HCT116 (cell line): ENCODE results near the gene EVI5L. TPM values are rescaled to one million over a fixed set of nuclear protein-coding genes. Genes with fewer than 3 reads are reported as not detected.

Experiments used
- ATAC-seq: fragments of 200-7000 bp; cut with Tn5 transposase; 2 replicates; pipeline ENCODE4 v1.9.1; 2020; ENCODE audit warnings: mild to moderate bottlenecking, moderate library complexity
- BruUV-seq: library from RNA; stranded (reverse); fragments of 400-500 nt; replicated peaks from 2 replicates; lab custom pipeline; 2021; lab: Mats Ljungman, UMichigan
- CTCF ChIA-PET: fragments of 300-600 bp; sonication (Branson Sonifier 250); formaldehyde crosslinking; loops from one replicate; lab custom pipeline; 2021; ENCODE audit warnings: antibody characterized with exemption; lab: Charles Lee
- POLR2A ChIA-PET: fragments of 300-600, 350-600 bp; sonication (Branson Sonifier 250); formaldehyde crosslinking; loops from one replicate; lab custom pipeline; 2021; ENCODE audit warnings: antibody characterized with exemption; lab: Charles Lee
- RAD21 ChIA-PET, 2 experiments: fragments of 300-600 bp; sonication (Branson Sonifier 250); formaldehyde crosslinking; loops; one replicate each; lab custom pipeline; 2023; ENCODE audit warnings: low total read pairs in 2 of 2; ENCODE audit not compliant: uncharacterized antibody in 2 of 2, unreplicated experiment in 2 of 2, low non-redundant PET in 1 of 2; lab: Charles Lee
- DNase-seq: peaks from one replicate; pipeline ENCODE4 v3.0.0-alpha.2; 2010; ENCODE audit warnings: low read depth, low spot score
- H2AFZ ChIP-seq: fragments of 200-600 bp; shearing (Covaris generic), sonication (generic); 2 replicates; pipeline ENCODE4 v1.6.1; 2017; ENCODE audit warnings: low read depth, mixed run types, mixed read lengths, antibody characterized with exemption, low read length; ENCODE audit not compliant: poor library complexity, severe bottlenecking
- H3K27ac ChIP-seq: 2 replicates; pipeline ENCODE4 v1.5.1; 2012; ENCODE audit warnings: low read depth, low read length
- H3K27me3 ChIP-seq: fragments of 200-600 bp; sonication (generic); 2 replicates; pipeline ENCODE4 v1.6.1; 2016; ENCODE audit warnings: mixed run types, low read length, mixed read lengths; ENCODE audit not compliant: insufficient read depth
- H3K36me3 ChIP-seq, 2 experiments: fragments of 200-500 bp in 1 of 2; fragments of 200-600 bp in 1 of 2; sonication (Bioruptor generic) in 1 of 2; sonication (generic) in 1 of 2; 2 replicates each; pipeline versions ENCODE4 v1.5.1 to v1.6.1; 2014 to 2016; ENCODE audit warnings: low read length in 2 of 2, inconsistent platforms in 1 of 2, mixed read lengths in 1 of 2, mixed run types in 1 of 2; ENCODE audit not compliant: insufficient read depth in 2 of 2, control insufficient read depth in 1 of 2
- H3K4me1 ChIP-seq, 2 experiments: fragments of 200-600 bp in 1 of 2; sonication (generic) in 1 of 2; 2 replicates each; pipeline versions ENCODE4 v1.5.1 to v1.6.1; 2012 to 2017; ENCODE audit warnings: low read length in 2 of 2, inconsistent platforms in 1 of 2, mild to moderate bottlenecking in 1 of 2, mixed read lengths in 1 of 2, mixed run types in 1 of 2, moderate library complexity in 1 of 2; ENCODE audit not compliant: insufficient read depth in 2 of 2, control insufficient read depth in 1 of 2
- H3K4me2 ChIP-seq: fragments of 200-600 bp; sonication (generic); 2 replicates; pipeline ENCODE4 v1.6.1; 2017; ENCODE audit warnings: mixed run types, low read length, mixed read lengths
- H3K4me3 ChIP-seq, 2 experiments: fragments of 200-600 bp in 1 of 2; sonication (generic) in 1 of 2; replicated peaks in 1 of 2; 2 replicates each; pipeline ENCODE4 v1.5.1; 2011 to 2016; ENCODE audit warnings: low read length in 2 of 2, control low read depth in 1 of 2, low read depth in 1 of 2, mild to moderate bottlenecking in 1 of 2, mixed read lengths in 1 of 2, mixed run types in 1 of 2
- H3K79me2 ChIP-seq: fragments of 200-600 bp; sonication (generic); 2 replicates; pipeline ENCODE4 v1.6.1; 2017; ENCODE audit warnings: mild to moderate bottlenecking, mixed run types, low read length, moderate library complexity, mixed read lengths; ENCODE audit not compliant: insufficient read depth
- H3K9ac ChIP-seq: fragments of 200-600 bp; sonication (generic); 2 replicates; pipeline ENCODE4 v1.6.1; 2016; ENCODE audit warnings: low read length, mixed read lengths
- H3K9me2 ChIP-seq: fragments of 200-600 bp; sonication (generic), shearing (Covaris generic); 2 replicates; pipeline ENCODE4 v1.6.1; 2017; ENCODE audit warnings: mixed run types, mild to moderate bottlenecking, moderate library complexity; ENCODE audit not compliant: insufficient read depth
- H3K9me3 ChIP-seq, 2 experiments: fragments of 200-500 bp in 1 of 2; fragments of 200-600 bp in 1 of 2; sonication (Bioruptor generic) in 1 of 2; sonication (generic) in 1 of 2; 2 replicates each; pipeline ENCODE4 v1.6.1; 2014 to 2017; ENCODE audit warnings: low read length in 2 of 2, mixed read lengths in 2 of 2, inconsistent platforms in 1 of 2, low read depth in 1 of 2, mild to moderate bottlenecking in 1 of 2, mixed run types in 1 of 2, moderate library complexity in 1 of 2; ENCODE audit not compliant: control insufficient read depth in 1 of 2, insufficient read depth in 1 of 2
- H4K20me1 ChIP-seq: fragments of 200-600 bp; sonication (generic), shearing (Covaris generic); 2 replicates; pipeline ENCODE4 v1.6.1; 2017; ENCODE audit warnings: mixed run types, mild to moderate bottlenecking, moderate library complexity; ENCODE audit not compliant: insufficient read depth
- CBX3 ChIP-seq: IDR thresholded peaks from 2 replicates; pipeline ENCODE4 v1.6.1; 2012; ENCODE audit warnings: low read depth
- CEBPB ChIP-seq: IDR thresholded peaks from 2 replicates; pipeline ENCODE4 v1.6.1; 2012; ENCODE audit warnings: low read depth
- EGR1 ChIP-seq: IDR thresholded peaks from 2 replicates; pipeline ENCODE4 v1.6.1; 2012; ENCODE audit warnings: low read depth
- ELF1 ChIP-seq: IDR thresholded peaks from 2 replicates; pipeline ENCODE4 v1.6.1; 2012; ENCODE audit warnings: low read depth, borderline replicate concordance
- EZH2 ChIP-seq: fragments of 200-600 bp; sonication (generic); IDR thresholded peaks from 2 replicates; pipeline ENCODE4 v1.6.1; 2017; ENCODE audit warnings: antibody characterized with exemption, mixed run types
- FOSL1 ChIP-seq: IDR thresholded peaks from 2 replicates; pipeline ENCODE4 v1.6.1; 2012; ENCODE audit warnings: low read depth
- JUND ChIP-seq: IDR thresholded peaks from 2 replicates; pipeline ENCODE4 v1.6.1; 2012
- POLR2A ChIP-seq: IDR thresholded peaks from 2 replicates; pipeline ENCODE4 v1.7.0; 2011; ENCODE audit warnings: borderline replicate concordance; ENCODE audit not compliant: insufficient read depth, insufficient read length; ENCODE audit errors: extremely low read depth
- POLR2AphosphoS5 ChIP-seq: IDR thresholded peaks from 2 replicates; pipeline ENCODE4 v1.6.1; 2011; ENCODE audit warnings: mild to moderate bottlenecking, low read depth, low read length, moderate library complexity
- RAD21 ChIP-seq: IDR thresholded peaks from 2 replicates; pipeline ENCODE4 v1.6.1; 2012; ENCODE audit warnings: low read depth, mild to moderate bottlenecking
- SP1 ChIP-seq: IDR thresholded peaks from 2 replicates; pipeline ENCODE4 v1.6.1; 2012; ENCODE audit warnings: low read depth
- SRF ChIP-seq: IDR thresholded peaks from 2 replicates; pipeline ENCODE4 v1.6.1; 2012; ENCODE audit warnings: low read depth
- ZFX ChIP-seq: fragments of 450-650 bp; IDR thresholded peaks from 2 replicates; pipeline ENCODE4 v1.6.1; 2017
- ZNF274 ChIP-seq: fragments of 200-500 bp; sonication (Bioruptor generic); IDR thresholded peaks from 2 replicates; pipeline ENCODE4 v1.6.1; 2014; ENCODE audit warnings: mild to moderate bottlenecking, low read depth, low read length, inconsistent platforms
- intact Hi-C: fragments of 100-400 bp; cut with micrococcal nuclease; formaldehyde crosslinking; loops from 2 replicates; pipeline ENCODE4 v1.10.0; 2022
- total RNA-seq: library from RNA; stranded (reverse); gene quantifications from one replicate; pipeline ENCODE4 v1.2.1, GENCODE V29; 2021; ENCODE audit not compliant: unreplicated experiment
- TF ChIP-seq, protein P1 (sequence below), 3 experiments: fragments of 200-600 bp in 1 of 3; sonication (generic) in 1 of 3; IDR thresholded peaks in 2 of 3; conservative IDR thresholded peaks in 1 of 3; 2 replicates each; pipeline ENCODE4 v1.5.1; 2012 to 2017; ENCODE audit warnings: low read depth in 2 of 3, low read length in 2 of 3, antibody characterized with exemption in 1 of 3, borderline replicate concordance in 1 of 3, control low read depth in 1 of 3, mild to moderate bottlenecking in 1 of 3, mixed read lengths in 1 of 3, mixed run types in 1 of 3, moderate library complexity in 1 of 3; ENCODE audit not compliant: insufficient read depth in 1 of 3
- TF ChIP-seq, protein P2 (sequence below): IDR thresholded peaks from 2 replicates; pipeline ENCODE4 v1.6.1; 2012
- TF ChIP-seq, protein P3 (sequence below): IDR thresholded peaks from 2 replicates; pipeline ENCODE4 v1.6.1; 2012
- TF ChIP-seq, protein P4 (sequence below): IDR thresholded peaks from 2 replicates; pipeline ENCODE4 v1.6.1; 2011; ENCODE audit warnings: mild to moderate bottlenecking, low read length, moderate library complexity; ENCODE audit not compliant: insufficient replicate concordance; ENCODE audit errors: extremely low read depth
- TF ChIP-seq, protein P5 (sequence below): IDR thresholded peaks from 2 replicates; pipeline ENCODE4 v1.6.1; 2012; ENCODE audit warnings: low read depth

The EVI5L gene
- total RNA-seq, 1 experiment from 2014 or later: 15.0 TPM

DNA sequence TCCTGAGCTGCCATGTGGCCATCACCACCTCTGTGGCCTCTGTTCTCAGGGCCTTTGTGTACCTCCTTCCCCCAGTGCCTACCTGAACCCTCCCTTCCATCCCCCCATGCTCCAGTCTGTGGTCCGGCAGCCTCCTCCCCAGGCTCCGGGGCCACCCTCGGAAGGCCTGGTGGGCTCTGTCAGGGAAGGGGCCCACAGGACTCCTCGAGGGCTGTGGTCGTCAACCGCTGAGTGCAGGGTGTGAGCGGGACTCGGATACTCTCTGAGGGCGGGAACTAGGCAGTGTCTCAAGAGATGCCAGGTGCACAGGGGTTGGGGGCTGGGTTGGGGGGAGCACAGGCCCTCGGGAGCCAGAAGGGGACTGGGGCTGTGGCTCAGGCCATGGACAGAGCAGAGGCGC, 77.5 kb downstream of the EVI5L start:
- POLR2A ChIA-PET: no interaction called here
- intact Hi-C loops: no loop called here
- RAD21 ChIA-PET: no interaction called here
- no TSS peak for BruUV-seq
- Histone ChIP-seq H3K4me3 (no peak overlapping the region), H4K20me1 (no peaks in the 10 kb centered on the region), H3K4me1 (peaks cover 3 to 22% of the 10 kb centered on the region in 2 experiments; a peak in 2 of 4 replicates), H3K9me2 (no peaks in the 10 kb centered on the region), H3K27ac (no peak overlapping the region), H3K9me3 (no peaks in the 10 kb centered on the region), H3K4me2 (no peak overlapping the region), H2AFZ (no peak overlapping the region), H3K79me2 (peaks cover 62% of the 10 kb centered on the region), H3K9ac (no peak overlapping the region), H3K27me3 (no peaks in the 10 kb centered on the region), H3K36me3 (peaks cover 5 to 6% of the 10 kb centered on the region in 2 experiments; a peak in 3 of 4 replicates)
- DNase-seq (no peak), ATAC-seq (no peak)
- TF ChIP-seq ZFX (no peak), POLR2A (no peak), JUND (no peak), FOSL1 (no peak), EGR1 (no peak), POLR2AphosphoS5 (no peak), CBX3 (no peak), SRF (no peak), EZH2 (no peak), SP1 (no peak), ELF1 (no peak), ZNF274 (no peak), CEBPB (no peak), RAD21 (no peak)
- TF ChIP-seq, protein P1, sequence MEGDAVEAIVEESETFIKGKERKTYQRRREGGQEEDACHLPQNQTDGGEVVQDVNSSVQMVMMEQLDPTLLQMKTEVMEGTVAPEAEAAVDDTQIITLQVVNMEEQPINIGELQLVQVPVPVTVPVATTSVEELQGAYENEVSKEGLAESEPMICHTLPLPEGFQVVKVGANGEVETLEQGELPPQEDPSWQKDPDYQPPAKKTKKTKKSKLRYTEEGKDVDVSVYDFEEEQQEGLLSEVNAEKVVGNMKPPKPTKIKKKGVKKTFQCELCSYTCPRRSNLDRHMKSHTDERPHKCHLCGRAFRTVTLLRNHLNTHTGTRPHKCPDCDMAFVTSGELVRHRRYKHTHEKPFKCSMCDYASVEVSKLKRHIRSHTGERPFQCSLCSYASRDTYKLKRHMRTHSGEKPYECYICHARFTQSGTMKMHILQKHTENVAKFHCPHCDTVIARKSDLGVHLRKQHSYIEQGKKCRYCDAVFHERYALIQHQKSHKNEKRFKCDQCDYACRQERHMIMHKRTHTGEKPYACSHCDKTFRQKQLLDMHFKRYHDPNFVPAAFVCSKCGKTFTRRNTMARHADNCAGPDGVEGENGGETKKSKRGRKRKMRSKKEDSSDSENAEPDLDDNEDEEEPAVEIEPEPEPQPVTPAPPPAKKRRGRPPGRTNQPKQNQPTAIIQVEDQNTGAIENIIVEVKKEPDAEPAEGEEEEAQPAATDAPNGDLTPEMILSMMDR (IDR thresholded peaks at IDR 0.05 in 2 of 3, conservative IDR thresholded peaks at IDR 0.05 in 1 of 3; ENCODE audit: borderline replicate concordance in 1 of 3, insufficient read depth in 1 of 3, low read depth in 2 of 3, low read length in 2 of 3): no peak
- TF ChIP-seq, protein P2, sequence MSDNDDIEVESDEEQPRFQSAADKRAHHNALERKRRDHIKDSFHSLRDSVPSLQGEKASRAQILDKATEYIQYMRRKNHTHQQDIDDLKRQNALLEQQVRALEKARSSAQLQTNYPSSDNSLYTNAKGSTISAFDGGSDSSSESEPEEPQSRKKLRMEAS: no peak
- TF ChIP-seq, protein P3, sequence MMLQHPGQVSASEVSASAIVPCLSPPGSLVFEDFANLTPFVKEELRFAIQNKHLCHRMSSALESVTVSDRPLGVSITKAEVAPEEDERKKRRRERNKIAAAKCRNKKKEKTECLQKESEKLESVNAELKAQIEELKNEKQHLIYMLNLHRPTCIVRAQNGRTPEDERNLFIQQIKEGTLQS: no peak
- TF ChIP-seq, protein P4, sequence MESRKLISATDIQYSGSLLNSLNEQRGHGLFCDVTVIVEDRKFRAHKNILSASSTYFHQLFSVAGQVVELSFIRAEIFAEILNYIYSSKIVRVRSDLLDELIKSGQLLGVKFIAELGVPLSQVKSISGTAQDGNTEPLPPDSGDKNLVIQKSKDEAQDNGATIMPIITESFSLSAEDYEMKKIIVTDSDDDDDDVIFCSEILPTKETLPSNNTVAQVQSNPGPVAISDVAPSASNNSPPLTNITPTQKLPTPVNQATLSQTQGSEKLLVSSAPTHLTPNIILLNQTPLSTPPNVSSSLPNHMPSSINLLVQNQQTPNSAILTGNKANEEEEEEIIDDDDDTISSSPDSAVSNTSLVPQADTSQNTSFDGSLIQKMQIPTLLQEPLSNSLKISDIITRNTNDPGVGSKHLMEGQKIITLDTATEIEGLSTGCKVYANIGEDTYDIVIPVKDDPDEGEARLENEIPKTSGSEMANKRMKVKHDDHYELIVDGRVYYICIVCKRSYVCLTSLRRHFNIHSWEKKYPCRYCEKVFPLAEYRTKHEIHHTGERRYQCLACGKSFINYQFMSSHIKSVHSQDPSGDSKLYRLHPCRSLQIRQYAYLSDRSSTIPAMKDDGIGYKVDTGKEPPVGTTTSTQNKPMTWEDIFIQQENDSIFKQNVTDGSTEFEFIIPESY: no peak
- TF ChIP-seq, protein P5, sequence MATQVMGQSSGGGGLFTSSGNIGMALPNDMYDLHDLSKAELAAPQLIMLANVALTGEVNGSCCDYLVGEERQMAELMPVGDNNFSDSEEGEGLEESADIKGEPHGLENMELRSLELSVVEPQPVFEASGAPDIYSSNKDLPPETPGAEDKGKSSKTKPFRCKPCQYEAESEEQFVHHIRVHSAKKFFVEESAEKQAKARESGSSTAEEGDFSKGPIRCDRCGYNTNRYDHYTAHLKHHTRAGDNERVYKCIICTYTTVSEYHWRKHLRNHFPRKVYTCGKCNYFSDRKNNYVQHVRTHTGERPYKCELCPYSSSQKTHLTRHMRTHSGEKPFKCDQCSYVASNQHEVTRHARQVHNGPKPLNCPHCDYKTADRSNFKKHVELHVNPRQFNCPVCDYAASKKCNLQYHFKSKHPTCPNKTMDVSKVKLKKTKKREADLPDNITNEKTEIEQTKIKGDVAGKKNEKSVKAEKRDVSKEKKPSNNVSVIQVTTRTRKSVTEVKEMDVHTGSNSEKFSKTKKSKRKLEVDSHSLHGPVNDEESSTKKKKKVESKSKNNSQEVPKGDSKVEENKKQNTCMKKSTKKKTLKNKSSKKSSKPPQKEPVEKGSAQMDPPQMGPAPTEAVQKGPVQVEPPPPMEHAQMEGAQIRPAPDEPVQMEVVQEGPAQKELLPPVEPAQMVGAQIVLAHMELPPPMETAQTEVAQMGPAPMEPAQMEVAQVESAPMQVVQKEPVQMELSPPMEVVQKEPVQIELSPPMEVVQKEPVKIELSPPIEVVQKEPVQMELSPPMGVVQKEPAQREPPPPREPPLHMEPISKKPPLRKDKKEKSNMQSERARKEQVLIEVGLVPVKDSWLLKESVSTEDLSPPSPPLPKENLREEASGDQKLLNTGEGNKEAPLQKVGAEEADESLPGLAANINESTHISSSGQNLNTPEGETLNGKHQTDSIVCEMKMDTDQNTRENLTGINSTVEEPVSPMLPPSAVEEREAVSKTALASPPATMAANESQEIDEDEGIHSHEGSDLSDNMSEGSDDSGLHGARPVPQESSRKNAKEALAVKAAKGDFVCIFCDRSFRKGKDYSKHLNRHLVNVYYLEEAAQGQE: no peak
- CTCF ChIA-PET: no interaction called here
